Suprapubic skin (tissue), 3 donors: ENCODE measurements around the gene TCF23.

Source experiments
- CTCF ChIP-seq, 2 donors: fragments of 200-600 bp in 1 of 2; fragments of 450-650 bp in 1 of 2; sonication (generic) in 1 of 2; IDR thresholded peaks; one replicate each; pipeline ENCODE4 v1.5.1; 2016 to 2019; ENCODE audit warnings: antibody characterized with exemption in 2 of 2, mild to moderate bottlenecking in 1 of 2, moderate library complexity in 1 of 2
- POLR2A ChIP-seq, 2 donors: fragments of 450-650 bp; IDR thresholded peaks; one replicate each; pipeline ENCODE4 v1.6.1; 2017; ENCODE audit warnings: antibody characterized with exemption in 2 of 2, mild to moderate bottlenecking in 2 of 2, moderate library complexity in 2 of 2

DNA sequence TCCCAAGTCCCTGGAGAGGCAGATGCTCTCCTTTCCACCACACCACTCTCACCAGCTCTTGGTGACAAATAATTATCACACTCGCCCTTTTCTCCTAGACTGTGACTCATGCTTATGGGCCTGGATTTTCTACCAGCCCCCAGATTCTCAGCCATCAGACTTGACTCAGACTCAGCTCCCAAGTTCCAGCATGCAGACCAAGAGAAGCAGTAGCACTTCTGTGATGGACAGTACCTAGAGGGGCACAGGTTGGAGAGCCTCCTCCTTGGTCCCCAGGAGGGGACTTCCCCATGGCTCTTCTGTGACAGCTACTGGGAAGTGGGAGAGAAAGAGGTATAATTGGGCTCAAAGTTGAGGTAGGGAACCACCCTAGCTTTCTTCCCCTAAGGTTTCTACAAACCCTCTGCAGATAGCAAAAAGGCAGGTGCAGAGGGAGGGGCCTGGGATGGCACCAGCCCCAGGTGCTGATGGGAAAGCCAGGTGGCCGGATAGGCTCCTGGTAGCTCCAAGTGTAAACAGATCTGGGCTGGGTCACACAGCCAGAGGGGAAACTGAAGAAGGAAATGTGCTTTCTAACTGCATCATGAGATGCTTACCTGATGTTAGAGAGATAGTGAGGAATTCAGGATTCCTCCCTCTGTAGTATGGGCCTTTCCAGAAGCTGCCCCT is 4.1 kb downstream of the TCF23 start:
- no peak for TF ChIP-seq CTCF (IDR thresholded peaks at IDR 0.05)
- no peak for TF ChIP-seq POLR2A (IDR thresholded peaks at IDR 0.05)
